Bone marrow (tissue), 2 donors: ENCODE measurements around the gene GAL3ST1.
"Not testable (repeated sequence)": the region's sequence is repeated elsewhere in the genome, so short reads cannot be mapped to it uniquely, and the experiment has no call there.

Experiments
- DNase-seq, 2 donors: peaks; one replicate each; lab custom pipeline; 2025; lab: John Stamatoyannopoulos, UW

GAL3ST1 gene

GRCh38 chr22:30574095-30574981 is at the start of gene GAL3ST1:
TSS of gene GAL3ST1 (minus strand) at chr22:30574665. CDS start at chr22:30557392, 17,273 bp downstream.
- no peak for DNase-seq

GRCh38 chr22:30619909-30620308 is 45.4 kb upstream of the GAL3ST1 start:
- DNase-seq: not testable (repeated sequence)

GRCh38 chr22:30617819-30618218 is 43.4 kb upstream of the GAL3ST1 start:
- no peak for DNase-seq

- DNase-seq: peak in 1 of 2 donors; percentile 3
These were observed 41.1 kb upstream of the GAL3ST1 start for GRCh38 chr22:30615543-30615954.

DNA sequence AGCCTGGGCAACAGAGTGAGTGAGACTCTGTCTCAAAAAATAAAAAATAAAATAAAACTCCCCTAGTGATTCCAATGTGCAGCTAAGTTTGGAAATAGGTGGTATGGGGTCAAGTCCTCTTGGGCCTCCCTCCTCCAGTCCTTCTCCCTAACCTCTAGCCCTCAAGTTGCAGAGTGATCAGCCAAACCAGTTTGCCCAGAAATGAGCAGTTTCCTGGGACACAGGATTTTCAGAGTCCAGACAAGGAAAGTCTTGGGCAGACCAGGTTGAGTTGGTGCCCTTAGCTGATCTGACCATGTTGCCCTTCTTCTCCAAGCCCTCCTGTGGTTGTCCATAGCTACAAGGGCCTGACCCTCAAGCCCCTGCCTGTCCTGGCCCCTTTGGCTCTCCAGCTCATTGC is 40.4 kb upstream of the GAL3ST1 start:
- DNase-seq: no peak

- no peak for DNase-seq
These were observed 39.8 kb upstream of the GAL3ST1 start for GRCh38 chr22:30614268-30614667.

DNA sequence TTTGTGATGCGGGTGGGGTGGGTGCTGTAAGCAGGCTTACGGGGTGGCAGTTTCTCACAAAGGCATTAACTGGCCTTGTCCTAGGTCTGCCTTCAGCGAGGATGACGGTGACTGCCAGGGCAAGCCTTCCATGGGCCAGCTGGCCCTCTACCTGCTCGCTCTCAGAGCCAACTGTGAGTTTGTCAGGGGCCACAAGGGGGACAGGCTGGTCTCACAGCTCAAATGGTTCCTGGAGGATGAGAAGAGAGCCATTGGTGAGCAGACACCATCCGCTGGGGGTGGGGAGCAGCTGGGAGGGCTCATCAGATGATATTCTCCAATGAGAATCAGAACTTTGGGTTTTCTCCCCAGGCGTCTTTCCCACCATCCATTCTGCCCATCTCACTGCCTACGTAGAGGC is 38.3 kb upstream of the GAL3ST1 start:
- DNase-seq: no peak

- DNase-seq: no peak
These were observed 36.7 kb upstream of the GAL3ST1 start for GRCh38 chr22:30611197-30611596.

DNA sequence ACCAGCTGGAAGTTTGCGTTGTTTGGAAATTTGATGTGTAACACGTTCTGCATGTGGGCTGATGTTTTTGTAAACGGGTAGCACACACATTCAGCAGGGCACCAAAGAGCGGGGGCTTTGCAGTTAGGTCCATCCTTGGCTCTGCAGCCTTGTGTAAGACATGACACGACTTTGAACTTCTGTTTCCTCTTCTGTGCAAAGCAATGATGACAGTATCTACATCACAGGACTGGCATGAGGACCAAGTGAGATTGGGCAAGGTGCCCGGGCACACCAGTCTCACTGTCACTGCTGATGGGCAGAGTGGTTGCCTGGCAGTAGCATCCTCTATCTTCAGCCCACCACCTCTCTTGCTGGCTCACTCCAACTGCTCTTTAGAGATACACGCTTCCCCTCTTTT is 35.8 kb upstream of the GAL3ST1 start:
- DNase-seq: peak in 1 of 2 donors; percentile 12

DNA sequence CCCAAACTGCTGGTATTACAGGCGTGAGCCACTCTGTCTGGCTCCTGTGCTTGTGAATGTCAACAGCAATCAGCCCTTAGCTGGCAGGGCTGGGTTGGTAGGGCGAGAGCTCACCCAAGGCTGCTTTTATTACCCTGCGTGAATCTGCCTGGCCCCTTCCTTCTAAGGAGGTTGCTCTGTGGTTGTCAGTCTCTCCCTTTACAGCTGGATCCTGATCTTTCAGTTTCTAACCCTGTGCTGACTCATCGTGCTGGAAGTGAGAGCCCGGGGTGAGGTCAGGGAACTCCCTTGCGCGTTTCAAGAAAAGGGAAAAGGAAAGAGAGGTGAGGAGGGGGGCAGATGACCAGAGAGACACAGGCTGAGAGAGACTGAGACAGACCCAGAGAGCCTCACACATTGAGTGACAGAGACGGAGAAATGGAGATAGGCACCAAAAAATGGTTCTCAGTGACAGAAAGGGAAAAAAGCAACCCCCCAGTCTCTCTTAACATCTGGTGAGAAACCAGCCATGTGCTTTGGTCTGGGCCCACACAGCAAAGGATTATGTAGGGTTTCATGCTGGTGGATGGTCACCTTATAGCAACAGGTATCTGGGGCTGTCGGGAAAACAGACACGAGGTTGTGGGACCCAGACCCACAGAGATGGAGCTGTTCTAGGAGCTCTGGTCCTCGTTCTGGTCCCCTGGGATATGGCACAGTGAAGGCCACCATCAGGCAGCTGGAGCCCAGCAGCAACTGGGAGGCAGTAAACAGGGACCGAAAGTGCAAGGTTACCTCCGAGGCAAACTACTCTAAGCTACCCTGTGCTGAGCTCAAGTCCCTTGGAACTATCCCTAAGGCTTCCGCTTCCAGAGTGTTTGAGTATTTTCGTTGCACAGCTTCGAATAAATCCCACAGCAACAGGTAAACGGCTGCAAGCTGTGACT is 35.1 kb upstream of the GAL3ST1 start:
- DNase-seq: peak; percentile 29 to 86

GRCh38 chr22:30607939-30608338 is 33.5 kb upstream of the GAL3ST1 start:
- no peak for DNase-seq

DNA sequence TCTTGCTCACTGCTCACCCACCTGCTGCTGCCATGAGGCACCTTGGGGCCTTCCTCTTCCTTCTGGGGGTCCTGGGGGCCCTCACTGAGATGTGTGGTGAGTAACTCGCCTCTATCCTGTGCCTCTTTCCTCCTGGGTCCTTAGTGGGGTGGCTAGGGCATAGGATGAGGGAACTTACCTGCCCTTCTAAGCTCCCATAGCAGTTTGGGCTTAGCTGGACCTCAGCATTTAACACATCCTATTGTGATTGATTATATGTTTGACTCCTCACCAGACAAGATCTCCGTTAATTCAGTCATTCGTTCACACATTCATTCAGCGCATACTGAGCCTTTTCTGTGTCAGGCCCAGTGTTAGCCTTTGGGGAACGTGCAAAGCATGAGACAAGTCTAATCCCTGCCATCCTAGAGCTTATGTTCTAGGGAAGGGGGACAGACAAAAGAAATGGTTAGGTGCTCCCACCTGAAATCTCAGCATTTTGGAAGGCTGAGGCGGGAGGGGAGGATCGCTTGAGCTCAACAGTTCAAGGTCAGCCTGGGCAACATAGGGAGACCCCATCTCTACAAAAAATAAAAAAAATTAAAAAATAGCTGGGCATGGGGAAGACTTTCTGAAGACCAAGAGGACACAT is 33.0 kb upstream of the GAL3ST1 start:
- no peak for DNase-seq

- peak; percentile 17 to 50 for DNase-seq
These were observed 32.2 kb upstream of the GAL3ST1 start, which contains the start of gene TCN2 for GRCh38 chr22:30606455-30607299. TSS of gene TCN2 (plus strand) at chr22:30607174. CDS start at chr22:30607332, 158 bp downstream.

DNA sequence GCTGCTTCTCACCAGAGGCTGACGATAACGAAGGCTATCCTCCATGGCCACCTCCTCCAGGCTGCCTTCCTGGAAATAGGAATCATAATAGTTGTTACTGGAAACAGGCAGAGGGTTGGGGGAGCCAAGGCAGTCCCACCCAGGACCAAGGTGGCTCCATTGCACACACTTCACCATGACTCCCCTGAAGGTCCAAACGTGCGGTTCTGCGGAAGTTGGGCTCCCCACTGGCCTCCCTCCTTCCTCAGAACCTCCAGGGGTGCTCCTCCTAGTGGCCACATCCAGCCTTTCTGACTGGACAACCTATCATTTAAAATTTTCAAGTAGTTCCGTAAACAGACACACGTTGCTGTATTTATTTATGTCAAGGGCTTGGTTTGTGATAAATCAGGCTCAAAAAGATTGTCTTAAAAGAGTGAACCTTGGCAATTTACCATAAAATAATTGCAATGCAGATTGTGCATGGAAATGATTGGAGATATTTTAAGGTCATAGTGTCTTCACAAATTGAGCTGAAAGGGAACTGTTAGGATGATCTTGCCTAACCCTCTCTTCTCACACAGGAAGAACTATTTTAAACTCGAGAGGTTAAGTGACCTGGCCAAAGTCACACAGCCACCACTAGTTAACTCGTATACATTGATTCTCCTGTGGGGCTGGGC is 31.1 kb upstream of the GAL3ST1 start:
- peak in 1 of 2 donors; percentile 17 for DNase-seq

- DNase-seq: no peak
These were observed 30.3 kb upstream of the GAL3ST1 start for GRCh38 chr22:30604723-30605122.

DNA sequence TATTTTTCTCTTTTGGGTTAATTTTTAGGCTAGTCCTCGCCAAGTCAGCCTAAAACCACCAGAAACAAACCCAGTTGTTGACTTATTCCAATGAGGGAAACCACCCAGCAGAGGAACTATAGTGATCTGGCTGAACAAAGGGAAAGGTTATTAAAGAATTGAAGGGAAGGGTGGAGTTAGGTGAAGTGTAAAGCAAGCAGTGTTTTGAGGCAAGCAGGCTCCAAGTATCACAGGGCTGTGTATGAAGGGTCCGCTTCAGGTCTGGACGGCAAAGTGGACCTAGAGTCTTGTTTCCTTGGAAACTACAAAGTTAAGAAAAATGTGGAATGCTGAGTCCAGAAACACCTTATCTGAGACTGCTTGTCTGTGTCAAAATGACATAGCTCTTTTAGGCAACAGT is 29.3 kb upstream of the GAL3ST1 start:
- no peak for DNase-seq

DNA sequence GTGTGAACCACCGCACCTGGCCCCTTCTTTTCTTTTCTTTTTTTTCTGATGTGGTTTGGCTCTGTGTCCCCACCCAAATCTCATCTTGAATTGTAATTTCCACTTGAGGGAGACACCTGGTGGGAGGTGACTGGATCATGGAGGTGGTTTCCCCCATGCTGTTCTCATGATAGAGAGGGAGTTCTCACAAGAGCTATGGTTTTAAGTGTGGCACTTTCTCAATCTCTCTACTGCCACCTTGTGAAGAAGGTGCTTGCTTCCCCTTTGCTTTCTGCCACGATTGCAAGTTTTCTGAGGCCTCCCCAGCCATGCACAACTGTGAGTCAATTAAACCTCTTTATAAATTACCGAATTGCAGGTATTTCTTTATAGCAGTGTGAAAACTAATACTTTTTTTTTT is 27.6 kb upstream of the GAL3ST1 start:
- peak in 1 of 2 donors; percentile 10 for DNase-seq

DNA sequence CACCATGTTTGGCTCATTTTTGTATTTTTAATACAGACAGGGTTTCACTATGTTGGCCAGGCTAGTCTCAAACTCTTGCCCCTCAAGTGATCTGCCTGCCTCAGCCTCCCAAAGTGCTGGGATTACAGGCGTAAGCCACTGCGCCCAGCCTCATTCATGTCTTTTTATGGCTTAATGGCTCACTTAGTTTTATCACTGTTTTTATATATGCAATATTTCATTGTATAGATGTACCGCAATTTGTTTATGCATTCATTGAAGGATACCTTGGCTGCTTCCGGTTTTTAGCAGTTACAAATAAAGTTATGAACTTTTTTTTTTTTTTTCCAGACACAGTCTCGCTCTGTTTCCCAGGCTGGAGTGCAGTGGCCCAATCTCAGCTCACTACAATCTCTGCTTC is 27.0 kb upstream of the GAL3ST1 start:
- DNase-seq: no peak

- DNase-seq: no peak
These were observed 26.5 kb upstream of the GAL3ST1 start for GRCh38 chr22:30600921-30601320.

DNA sequence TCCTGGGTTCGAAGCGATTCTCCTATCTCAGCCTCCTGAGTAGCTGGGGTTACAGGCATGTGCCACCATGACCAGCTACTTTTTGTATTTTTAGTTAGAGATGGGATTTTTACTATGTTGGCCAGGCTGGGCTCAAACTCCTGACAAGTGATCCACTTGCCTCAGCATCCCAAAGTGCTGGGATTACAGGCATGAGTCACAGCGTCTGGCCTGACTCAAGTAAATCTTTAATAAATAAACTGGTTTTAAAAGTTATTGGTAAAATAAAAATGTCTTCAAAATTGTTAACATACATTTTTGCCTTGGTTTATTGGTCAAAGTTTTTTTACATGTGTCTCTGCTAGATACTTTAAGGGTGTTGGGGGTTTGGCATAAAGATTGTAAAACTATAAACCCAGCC is 24.5 kb upstream of the GAL3ST1 start:
- no peak for DNase-seq

DNA sequence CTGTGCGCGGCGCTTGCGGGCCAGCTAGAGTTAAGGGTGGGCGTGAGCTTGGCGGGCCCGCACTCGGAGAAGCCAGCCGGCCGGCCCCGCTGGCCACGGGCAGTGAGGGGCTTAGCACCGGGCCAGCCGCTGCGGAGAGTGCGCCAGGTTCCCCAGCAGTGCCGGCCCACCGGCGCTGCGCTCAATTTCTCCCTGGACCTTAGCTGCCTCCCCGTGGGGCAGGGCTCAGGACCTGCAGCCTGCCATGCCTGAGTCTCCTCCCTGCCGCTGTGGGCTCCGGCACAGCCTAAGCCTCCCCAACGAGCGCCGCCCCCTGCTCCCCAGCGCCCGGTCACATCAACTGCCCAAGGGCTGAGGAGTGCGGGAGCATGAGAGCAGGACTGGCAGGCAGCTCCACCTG is 22.4 kb upstream of the GAL3ST1 start:
- no peak for DNase-seq
